ENCODE measurements around the gene UBA3. TPM values are rescaled to one million over a fixed set of nuclear protein-coding genes. Genes with fewer than 3 reads are reported as not detected.

Gene UBA3
- total RNA-seq, 1 experiment from 2014 or later, result 67.2 TPM

DNA sequence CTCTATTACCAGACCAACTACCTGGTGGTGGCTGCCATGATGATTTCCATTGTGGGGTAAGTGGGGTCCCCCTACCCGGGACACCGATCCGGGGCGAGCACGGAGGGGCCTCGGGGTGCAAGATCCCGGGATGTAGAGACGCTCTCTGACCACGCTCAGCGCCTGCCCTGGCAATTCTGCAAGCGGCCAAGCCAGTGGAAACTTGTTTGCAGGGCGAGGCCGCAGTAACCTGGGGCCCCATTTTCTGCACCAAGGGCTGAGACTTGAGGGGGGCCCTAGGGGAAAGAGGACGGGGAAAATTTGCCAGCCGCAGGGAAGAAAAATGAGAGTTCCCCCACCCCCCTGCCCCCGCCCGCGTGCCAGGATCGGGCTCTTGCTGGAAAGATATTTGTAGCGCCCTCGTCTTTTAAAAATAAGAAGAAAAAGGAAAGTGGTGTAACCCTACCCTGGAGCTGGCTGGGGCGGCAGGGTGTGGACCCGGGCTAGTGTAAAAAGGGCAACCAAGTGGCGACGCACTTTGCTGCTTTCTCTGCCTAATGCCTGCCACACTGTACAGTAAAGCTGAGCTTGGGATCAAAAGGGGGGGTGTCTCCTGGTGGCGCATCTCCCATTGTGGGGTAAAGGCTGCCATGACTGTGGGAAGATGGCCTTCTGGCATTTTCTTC, 5.1 kb upstream of the UBA3 start:
- H3K36me3 Mint-ChIP-seq (ENCODE audit: insufficient read depth in 1 of 3, low read depth in 3 of 3), result no peaks in the 10 kb centered on the region
- Histone ChIP-seq H3K18ac (ENCODE audit: insufficient read length, low read depth, low read length) (no peak overlapping the region), H3K27ac (ENCODE audit: insufficient read length, low read depth, low read length) (no peak overlapping the region), H3K79me1 (ENCODE audit: insufficient read depth, low read depth, low read length, poor library complexity, severe bottlenecking) (no peaks in the 10 kb centered on the region), H4K20me1 (ENCODE audit: control insufficient read depth, insufficient read depth, insufficient read length) (no peaks in the 10 kb centered on the region), H3K79me2 (ENCODE audit: insufficient read depth, low read length) (no peaks in the 10 kb centered on the region), H2BK20ac (ENCODE audit: low read depth, low read length, poor library complexity, severe bottlenecking) (no peak overlapping the region), H3K4me1 (ENCODE audit: insufficient read depth, low read length) (peaks cover 8% of the 10 kb centered on the region; the same call in 1 of the 2 replicates), H2BK15ac (ENCODE audit: low read depth, low read length) (no peak overlapping the region), H2BK120ac (ENCODE audit: low read depth, low read length, poor library complexity, severe bottlenecking) (no peak overlapping the region), H2AFZ (ENCODE audit: low read length) (peak overlapping the region; percentile 78), H3K23ac (ENCODE audit: insufficient read length, low read depth, low read length) (no peak overlapping the region), H4K8ac (replicated peaks; ENCODE audit: insufficient read length, low read depth, low read length) (no peak overlapping the region), H4K5ac (ENCODE audit: insufficient read length, low read depth, low read length) (no peak overlapping the region), H2BK12ac (ENCODE audit: insufficient read length, low read depth, low read length) (no peak overlapping the region), H3K14ac (ENCODE audit: insufficient read depth, low read length) (no peak overlapping the region; the same call in 1 of the 2 replicates), H3K9me3 (ENCODE audit: control insufficient read depth, low read depth, low read length) (no peaks in the 10 kb centered on the region), H3K4ac (ENCODE audit: low read depth, low read length) (no peak overlapping the region), H4K91ac (ENCODE audit: insufficient read length, low read depth, low read length) (no peak overlapping the region), H2AK5ac (ENCODE audit: insufficient read length, low read length) (no peak overlapping the region), H3K23me2 (ENCODE audit: insufficient read length, low read depth, low read length, poor library complexity, severe bottlenecking) (peaks cover 7% of the 10 kb centered on the region), H3K56ac (ENCODE audit: insufficient read length, low read depth, low read length) (no peak overlapping the region), H3K27me3 (ENCODE audit: insufficient read depth, low read length) (no peaks in the 10 kb centered on the region), H3K4me2 (ENCODE audit: insufficient read depth, insufficient read length, low read length) (peak overlapping the region; percentile 98), H3K9ac (ENCODE audit: extremely low read depth, insufficient read length, low read length) (peak overlapping the region; percentile 81), H2BK5ac (ENCODE audit: insufficient read length, low read length) (no peak overlapping the region), H3T11ph (ENCODE audit: low read length) (no peak overlapping the region)
- peak overlapping the region in 1 of 3 experiments; percentile 48; a peak in 2 of 7 replicates for H3K27ac Mint-ChIP-seq
- H3K9me3 Mint-ChIP-seq, result no peaks in the 10 kb centered on the region
- no CpG with 5 or more reads among the region's 26 CpGs for WGBS (ENCODE audit: extremely low coverage, insufficient read length, low lambda C conversion rate)
- peaks cover 38 to 40% of the 10 kb centered on the region in 2 experiments for H3K4me1 Mint-ChIP-seq
- H3K4me3 Mint-ChIP-seq, result peak overlapping the region; percentile 89 to 94
- no peak for DNase-seq
- TF ChIP-seq, protein P1, sequence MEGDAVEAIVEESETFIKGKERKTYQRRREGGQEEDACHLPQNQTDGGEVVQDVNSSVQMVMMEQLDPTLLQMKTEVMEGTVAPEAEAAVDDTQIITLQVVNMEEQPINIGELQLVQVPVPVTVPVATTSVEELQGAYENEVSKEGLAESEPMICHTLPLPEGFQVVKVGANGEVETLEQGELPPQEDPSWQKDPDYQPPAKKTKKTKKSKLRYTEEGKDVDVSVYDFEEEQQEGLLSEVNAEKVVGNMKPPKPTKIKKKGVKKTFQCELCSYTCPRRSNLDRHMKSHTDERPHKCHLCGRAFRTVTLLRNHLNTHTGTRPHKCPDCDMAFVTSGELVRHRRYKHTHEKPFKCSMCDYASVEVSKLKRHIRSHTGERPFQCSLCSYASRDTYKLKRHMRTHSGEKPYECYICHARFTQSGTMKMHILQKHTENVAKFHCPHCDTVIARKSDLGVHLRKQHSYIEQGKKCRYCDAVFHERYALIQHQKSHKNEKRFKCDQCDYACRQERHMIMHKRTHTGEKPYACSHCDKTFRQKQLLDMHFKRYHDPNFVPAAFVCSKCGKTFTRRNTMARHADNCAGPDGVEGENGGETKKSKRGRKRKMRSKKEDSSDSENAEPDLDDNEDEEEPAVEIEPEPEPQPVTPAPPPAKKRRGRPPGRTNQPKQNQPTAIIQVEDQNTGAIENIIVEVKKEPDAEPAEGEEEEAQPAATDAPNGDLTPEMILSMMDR (conservative IDR thresholded peaks at IDR 0.05), result no peak
- H3K27me3 Mint-ChIP-seq (ENCODE audit: low read depth), result no peaks in the 10 kb centered on the region; the same call in 1 of the 2 replicates
